ENCODE measurements around the gene GPR162.

- TF ChIP-seq POLR2A (IDR thresholded peaks at IDR 0.05): no peak
- no peak for TF ChIP-seq CTCF (IDR thresholded peaks at IDR 0.05)
Measured at GRCh38 chr12:6824901-6825381, 3.3 kb downstream of the GPR162 start.

Measured in suprapubic skin (tissue), 3 donors.